Vagina (tissue), 2 donors: ENCODE data around the gene BAG1.

Source experiments
- CTCF ChIP-seq, 3 experiments: fragments of 450-650 bp in 2 of 3; fragments of 200-600 bp in 1 of 3; sonication (generic) in 1 of 3; IDR thresholded peaks; one replicate each; pipeline ENCODE4 v1.5.1; 2017 to 2019; ENCODE audit warnings: antibody characterized with exemption in 3 of 3, mild to moderate bottlenecking in 2 of 3, moderate library complexity in 2 of 3
- POLR2A ChIP-seq, 2 donors: fragments of 450-650 bp; IDR thresholded peaks; one replicate each; pipeline ENCODE4 v1.6.1; 2017; ENCODE audit warnings: antibody characterized with exemption in 2 of 2, mild to moderate bottlenecking in 2 of 2, moderate library complexity in 2 of 2
- POLR2AphosphoS5 ChIP-seq, 2 donors: sonication (generic); formaldehyde crosslinking; IDR thresholded peaks; one replicate each; pipeline ENCODE4 v1.9.0; 2017; ENCODE audit warnings: antibody characterized with exemption in 2 of 2, mild to moderate bottlenecking in 2 of 2, low read depth in 1 of 2; ENCODE audit not compliant: insufficient read depth in 1 of 2

- TF ChIP-seq CTCF (IDR thresholded peaks at IDR 0.05) (no peak), POLR2AphosphoS5 (IDR thresholded peaks at IDR 0.05; ENCODE audit: insufficient read depth in 1 of 2, low read depth in 1 of 2) (no peak), POLR2A (IDR thresholded peaks at IDR 0.05) (no peak)
Measured at GRCh38 chr9:33277484-33277883, 13.0 kb upstream of the BAG1 start.
